IMR-90 (cell line): ENCODE data around the gene ELFN1. TPM values are rescaled to one million over a fixed set of nuclear protein-coding genes. Genes with fewer than 3 reads are reported as not detected.

Experiments
- ATAC-seq: fragments of 200-7000 bp; cut with Tn5 transposase; 2 replicates; pipeline ENCODE4 v1.9.1; 2020; ENCODE audit warnings: low read depth, mild to moderate bottlenecking, moderate library complexity
- BruUV-seq: library from RNA; stranded (reverse); fragments of 400-500 nt; replicated peaks from 2 replicates; lab custom pipeline; 2021; lab: Mats Ljungman, UMichigan
- CTCF ChIA-PET: fragments of 300-600 bp; formaldehyde crosslinking; extraction: SDS; loops from one replicate; lab custom pipeline; 2021; ENCODE audit warnings: antibody characterized with exemption; lab: Yijun Ruan, JAX
- POLR2A ChIA-PET: fragments of 300-600 bp; sonication (Branson Sonifier 250); formaldehyde crosslinking; loops from one replicate; lab custom pipeline; 2022; ENCODE audit warnings: antibody characterized with exemption; ENCODE audit not compliant: unreplicated experiment; lab: Charles Lee
- DNase-seq: peaks from one replicate; pipeline ENCODE4 v3.0.0; 2013
- H2AFZ ChIP-seq: replicated peaks from 2 replicates; pipeline ENCODE3; 2013; ENCODE audit warnings: low read length, mild to moderate bottlenecking; ENCODE audit not compliant: poor library complexity
- H2AK5ac ChIP-seq: 2 replicates; pipeline ENCODE4 v1.6.1; 2013; ENCODE audit warnings: low read depth, low read length, inconsistent platforms
- H2AK9ac ChIP-seq: replicated peaks from 2 replicates; pipeline ENCODE3; 2013; ENCODE audit warnings: mild to moderate bottlenecking, low read depth, low read length, moderate library complexity; ENCODE audit not compliant: poor library complexity
- H2BK120ac ChIP-seq: 2 replicates; pipeline ENCODE4 v1.6.1; 2013; ENCODE audit warnings: low read depth, low read length, inconsistent platforms
- H2BK15ac ChIP-seq: 3 replicates; pipeline ENCODE4 v1.6.1; 2013; ENCODE audit warnings: low read depth, low read length, inconsistent platforms
- H2BK20ac ChIP-seq: 2 replicates; pipeline ENCODE4 v1.6.1; 2013; ENCODE audit warnings: low read depth, mild to moderate bottlenecking, inconsistent platforms, low read length, moderate library complexity
- H2BK5ac ChIP-seq: 2 replicates; pipeline ENCODE4 v1.6.1; 2013; ENCODE audit warnings: mild to moderate bottlenecking, low read depth, low read length, inconsistent platforms; ENCODE audit not compliant: poor library complexity, severe bottlenecking
- H3K14ac ChIP-seq: replicated peaks from 2 replicates; pipeline ENCODE4 v1.6.1; 2013; ENCODE audit warnings: low read depth, low read length, inconsistent platforms
- H3K18ac ChIP-seq: 2 replicates; pipeline ENCODE4 v1.6.1; 2013; ENCODE audit warnings: low read depth, low read length, control low read depth
- H3K23ac ChIP-seq: 2 replicates; pipeline ENCODE4 v1.6.1; 2013; ENCODE audit warnings: low read depth, low read length, inconsistent platforms
- H3K27ac ChIP-seq: 2 replicates; pipeline ENCODE4 v1.5.1; 2013; ENCODE audit warnings: mild to moderate bottlenecking, control low read depth, low read length; ENCODE audit not compliant: insufficient read depth
- H3K27me3 ChIP-seq: 2 replicates; pipeline ENCODE4 v1.6.1; 2013; ENCODE audit warnings: low read length; ENCODE audit not compliant: control insufficient read depth, insufficient read depth
- H3K36me3 ChIP-seq: 2 replicates; pipeline ENCODE4 v1.6.1; 2013; ENCODE audit warnings: low read length, mixed read lengths; ENCODE audit not compliant: control insufficient read depth, insufficient read depth
- H3K4ac ChIP-seq: 2 replicates; pipeline ENCODE4 v1.6.1; 2013; ENCODE audit warnings: low read depth, low read length, inconsistent platforms
- H3K4me1 ChIP-seq: 2 replicates; pipeline ENCODE4 v1.6.1; 2013; ENCODE audit warnings: low read length, mixed read lengths; ENCODE audit not compliant: control insufficient read depth, insufficient read depth
- H3K4me2 ChIP-seq: 2 replicates; pipeline ENCODE4 v1.6.1; 2013; ENCODE audit warnings: low read depth, mild to moderate bottlenecking, control low read depth, low read length, moderate library complexity
- H3K4me3 ChIP-seq: 2 replicates; pipeline ENCODE4 v1.5.1; 2013; ENCODE audit warnings: low read depth, mild to moderate bottlenecking, control low read depth, low read length, moderate library complexity; ENCODE audit not compliant: insufficient read depth
- H3K56ac ChIP-seq: 2 replicates; pipeline ENCODE4 v1.6.1; 2013; ENCODE audit warnings: low read length, inconsistent platforms; ENCODE audit not compliant: insufficient read depth; ENCODE audit errors: extremely low read depth
- H3K79me1 ChIP-seq, 2 experiments: 2 replicates each; pipeline ENCODE4 v1.6.1; 2013; ENCODE audit warnings: low read length in 2 of 2, inconsistent platforms in 1 of 2, low read depth in 1 of 2
- H3K9ac ChIP-seq: 2 replicates; pipeline ENCODE4 v1.6.1; 2013; ENCODE audit warnings: low read depth, low read length, control low read depth
- H3K9me1 ChIP-seq: 2 replicates; pipeline ENCODE4 v1.6.1; 2013; ENCODE audit warnings: low read length, inconsistent platforms; ENCODE audit not compliant: insufficient read depth
- H3K9me3 ChIP-seq: 2 replicates; pipeline ENCODE4 v1.6.1; 2013; ENCODE audit warnings: low read length; ENCODE audit not compliant: control insufficient read depth, insufficient read depth
- H4K20me1 ChIP-seq: 2 replicates; pipeline ENCODE4 v1.6.1; 2013; ENCODE audit warnings: low read length, inconsistent platforms; ENCODE audit not compliant: insufficient read depth
- H4K5ac ChIP-seq: 2 replicates; pipeline ENCODE4 v1.6.1; 2013; ENCODE audit warnings: mild to moderate bottlenecking, low read depth, low read length, control low read depth
- H4K8ac ChIP-seq, 2 experiments: 2 replicates each; pipeline ENCODE4 v1.6.1; 2013; ENCODE audit warnings: low read depth in 2 of 2, low read length in 2 of 2, control low read depth in 1 of 2, inconsistent platforms in 1 of 2
- H4K91ac ChIP-seq: 2 replicates; pipeline ENCODE4 v1.6.1; 2013; ENCODE audit warnings: low read depth, low read length, inconsistent platforms; ENCODE audit not compliant: insufficient read depth
- BHLHE40 ChIP-seq: fragments of 150-350 bp; IDR thresholded peaks from 2 replicates; pipeline ENCODE4 v1.6.1; 2016; ENCODE audit warnings: mild to moderate bottlenecking, low read depth, low read length
- CEBPB ChIP-seq: IDR thresholded peaks from 2 replicates; pipeline ENCODE4 v1.6.1; 2012; ENCODE audit warnings: low read depth, low read length, improper control_type of control experiment
- CHD1 ChIP-seq: IDR thresholded peaks from 2 replicates; pipeline ENCODE4 v1.6.1; 2012; ENCODE audit warnings: low read depth, low read length, improper control_type of control experiment
- ELK1 ChIP-seq: fragments of 150-350 bp; IDR thresholded peaks from 2 replicates; pipeline ENCODE4 v1.6.1; 2016; ENCODE audit warnings: low read depth, mild to moderate bottlenecking, low read length, moderate library complexity, borderline replicate concordance
- FOS ChIP-seq: fragments of 150-350 bp; IDR thresholded peaks from 2 replicates; pipeline ENCODE4 v1.6.1; 2016; ENCODE audit warnings: low read depth, low read length
- MAFK ChIP-seq: IDR thresholded peaks from 2 replicates; pipeline ENCODE4 v1.6.1; 2012; ENCODE audit warnings: low read depth, low read length, improper control_type of control experiment
- MAZ ChIP-seq: IDR thresholded peaks from 2 replicates; pipeline ENCODE4 v1.6.1; 2012; ENCODE audit warnings: low read depth, mild to moderate bottlenecking, low read length, improper control_type of control experiment, moderate library complexity, borderline replicate concordance
- MXI1 ChIP-seq: IDR thresholded peaks from 2 replicates; pipeline ENCODE4 v1.6.1; 2012; ENCODE audit warnings: low read depth, mild to moderate bottlenecking, low read length, moderate library complexity, borderline replicate concordance
- NFE2L2 ChIP-seq: fragments of 150-350 bp; IDR thresholded peaks from 2 replicates; pipeline ENCODE4 v1.6.1; 2016; ENCODE audit warnings: low read depth, mild to moderate bottlenecking, low read length
- POLR2A ChIP-seq: IDR thresholded peaks from 2 replicates; pipeline ENCODE4 v1.6.1; 2012; ENCODE audit warnings: mild to moderate bottlenecking, low read depth, low read length
- RAD21 ChIP-seq: IDR thresholded peaks from 2 replicates; pipeline ENCODE4 v1.6.1; 2012; ENCODE audit warnings: low read length, improper control_type of control experiment
- RCOR1 ChIP-seq: IDR thresholded peaks from 2 replicates; pipeline ENCODE4 v1.6.1; 2012; ENCODE audit warnings: mild to moderate bottlenecking, low read length, improper control_type of control experiment; ENCODE audit not compliant: insufficient replicate concordance
- RFX5 ChIP-seq: IDR thresholded peaks from 2 replicates; pipeline ENCODE4 v1.8.0; 2012; ENCODE audit warnings: low read depth, mild to moderate bottlenecking, low read length, moderate library complexity
- SMC3 ChIP-seq: fragments of 150-350 bp; IDR thresholded peaks from 2 replicates; pipeline ENCODE4 v1.6.1; 2016; ENCODE audit warnings: low read depth, mild to moderate bottlenecking, antibody characterized with exemption, low read length, moderate library complexity
- USF2 ChIP-seq: fragments of 150-350 bp; IDR thresholded peaks from 2 replicates; pipeline ENCODE4 v1.6.1; 2017; ENCODE audit warnings: mild to moderate bottlenecking, antibody characterized with exemption, low read length, low read depth
- WGBS, 2 experiments: methylation state at CpG; one replicate each; pipeline versions ENCODE4 v1.1.5 to v1.1.7; 2013; ENCODE audit warnings: missing lambda C conversion rate in 2 of 2; ENCODE audit not compliant: insufficient read length in 1 of 2; ENCODE audit errors: extremely low coverage in 2 of 2; 5-methylcytosine and 5-hydroxymethylcytosine counted together
- dilution Hi-C: fragments of 300-500 bp; cut with HindIII; formaldehyde crosslinking; loops from one replicate; pipeline ENCODE4 v1.14.3; 2018; ENCODE audit warnings: low sequenced_read_pairs; ENCODE audit not compliant: unreplicated experiment
- in situ Hi-C: fragments of 300-500 bp; cut with MboI; formaldehyde crosslinking; loops from 3 replicates; pipeline ENCODE4 v1.14.3; 2019; ENCODE audit warnings: low sequenced_read_pairs, inconsistent platforms, mixed read lengths
- intact Hi-C: fragments of 100-400 bp; cut with micrococcal nuclease; formaldehyde crosslinking; loops from 2 replicates; pipeline ENCODE4 v1.10.0; 2022
- polyA plus RNA-seq, 3 experiments: library from polyadenylated mRNA; depleted of rRNA; stranded (reverse); fragments of >200 nt; gene quantifications; 2 replicates each; pipeline ENCODE4 v1.2.3, GENCODE V29; 2012; ENCODE audit warnings: low replicate concordance in 1 of 3
- total RNA-seq: library from RNA; depleted of rRNA; stranded (reverse); fragments of >200 nt; gene quantifications from 2 replicates; pipeline ENCODE4 v1.2.3, GENCODE V29; 2012

Gene ELFN1
- total and polyA plus RNA-seq, 2 of the 4 experiments (the other 2 are of a cell fraction), result 1.6 to 5.2 TPM

GRCh38 chr7:1725766-1726630 lies 55.9 kb downstream of the ELFN1 start:
- dilution Hi-C loops, result no loop called here
- peaks cover 15% of the 10 kb centered on the region for H3K9me3 ChIP-seq

More at GRCh38 chr7:1725766-1726630, 55.9 kb downstream of the ELFN1 start:
- Histone ChIP-seq H4K91ac (no peak overlapping the region), H3K79me1 (no peaks in the 10 kb centered on the region), H3K18ac (no peak overlapping the region), H3K27me3 (peaks cover 4% of the 10 kb centered on the region), H4K20me1 (no peaks in the 10 kb centered on the region), H2AK9ac (no peak overlapping the region), H3K9me1 (no peaks in the 10 kb centered on the region), H3K27ac (no peak overlapping the region), H4K5ac (no peak overlapping the region), H2BK15ac (no peak overlapping the region), H3K4me2 (no peak overlapping the region), H2BK5ac (no peak overlapping the region), H4K8ac (no peak overlapping the region), H3K4me3 (no peak overlapping the region), H3K14ac (no peak overlapping the region), H2AK5ac (no peak overlapping the region), H2BK120ac (no peak overlapping the region), H2AFZ (no peak overlapping the region), H3K56ac (no peak overlapping the region), H3K23ac (no peak overlapping the region), H3K9ac (no peak overlapping the region), H2BK20ac (no peak overlapping the region), H3K4ac (no peak overlapping the region), H3K36me3 (no peaks in the 10 kb centered on the region), H3K4me1 (no peaks in the 10 kb centered on the region; the same call in 1 of the 2 replicates)
- WGBS, 2 experiments, result 68 to 100% methylated on average over 4 to 19 of the region's 25 CpGs
- TF ChIP-seq USF2 (no peak), RAD21 (no peak), POLR2A (no peak), MXI1 (no peak), RFX5 (no peak), SMC3 (no peak), CHD1 (no peak), MAFK (no peak), MAZ (no peak), FOS (no peak), NFE2L2 (no peak), ELK1 (no peak), BHLHE40 (no peak), RCOR1 (no peak), CEBPB (no peak)
- no TSS peak for BruUV-seq
- ATAC-seq (no peak), DNase-seq (no peak)
- intact Hi-C loops, result no loop called here
- POLR2A ChIA-PET, result no interaction called here
- in situ Hi-C loops, result no loop called here
- CTCF ChIA-PET, result no interaction called here
